Activated CD8-positive, alpha-beta T cell treated with anti-CD3 and anti-CD28 coated beads for 36 hours (primary cell): ENCODE data around the gene SEC22C. TPM values are rescaled to one million over a fixed set of nuclear protein-coding genes. Genes with fewer than 3 reads are reported as not detected.

Experiments
- ATAC-seq: fragments of 200-7000 bp; cut with Tn5 transposase; one replicate; pipeline ENCODE4 v1.10.0; 2021; ENCODE audit warnings: mild to moderate bottlenecking, moderate library complexity
- CTCF ChIA-PET: fragments of 350-600 bp; sonication (Branson Sonifier 250); formaldehyde crosslinking; loops from one replicate; lab custom pipeline; 2021; ENCODE audit warnings: antibody characterized with exemption; lab: Charles Lee
- POLR2A ChIA-PET: fragments of 350-600 bp; sonication (Branson Sonifier 250); formaldehyde crosslinking; loops from one replicate; lab custom pipeline; 2021; ENCODE audit warnings: antibody characterized with exemption; lab: Charles Lee
- DNase-seq: peaks from one replicate; pipeline ENCODE4 v3.0.0-alpha.2; 2020
- H3K27ac Mint-ChIP-seq: one replicate; pipeline ENCODE4 v1.8.0; 2021; ENCODE audit warnings: mild to moderate bottlenecking, mixed read lengths
- H3K27me3 Mint-ChIP-seq: one replicate; pipeline ENCODE4 v1.8.0; 2021; ENCODE audit warnings: mixed read lengths
- H3K36me3 Mint-ChIP-seq: one replicate; pipeline ENCODE4 v1.8.0; 2021; ENCODE audit warnings: low read depth, mixed read lengths
- H3K4me1 Mint-ChIP-seq: one replicate; pipeline ENCODE4 v1.8.0; 2021; ENCODE audit warnings: low read depth, mixed read lengths
- H3K4me3 Mint-ChIP-seq: one replicate; pipeline ENCODE4 v1.8.0; 2021; ENCODE audit warnings: mild to moderate bottlenecking, moderate library complexity, mixed read lengths
- H3K9me3 Mint-ChIP-seq: one replicate; pipeline ENCODE4 v1.8.0; 2021; ENCODE audit warnings: mixed read lengths
- CTCF ChIP-seq: fragments of 200-600 bp; IDR thresholded peaks from one replicate; pipeline ENCODE4 v1.8.0; 2022; ENCODE audit warnings: antibody characterized with exemption, mild to moderate bottlenecking
- intact Hi-C: fragments of 100-400 bp; cut with micrococcal nuclease; formaldehyde crosslinking; loops from one replicate; pipeline ENCODE4 v1.10.0; 2022
- total RNA-seq, 2 experiments: library from RNA; stranded (reverse); gene quantifications; one replicate each; pipeline ENCODE4 v1.2.3, GENCODE V29; 2021

The SEC22C gene
- total RNA-seq, 2 experiments from 2014 or later = 35.0 to 35.7 TPM

DNA sequence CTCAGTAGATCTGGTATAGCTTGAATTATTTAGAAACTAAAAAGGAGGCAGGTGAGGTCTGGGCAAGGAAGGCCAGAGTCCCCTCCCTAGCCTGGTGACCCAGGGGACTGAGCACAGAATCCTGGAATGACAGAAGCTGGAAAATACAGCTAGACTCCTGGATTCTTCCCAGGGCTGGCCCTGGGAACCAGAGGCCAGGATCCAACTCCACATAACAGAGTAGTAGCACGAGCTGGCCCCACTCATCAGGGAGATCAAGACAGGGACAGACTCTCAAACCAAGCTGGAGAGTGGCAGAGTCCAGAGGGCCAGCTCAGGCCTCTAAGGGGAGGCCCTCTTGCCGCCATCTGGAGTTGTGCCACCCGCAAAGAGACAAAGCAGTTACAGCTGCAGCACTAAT lies 68.6 kb downstream of the SEC22C start:
- peaks cover 12% of the 10 kb centered on the region for H3K4me1 Mint-ChIP-seq
- TF ChIP-seq CTCF = no peak
- intact Hi-C loops = no loop called here
- H3K9me3 Mint-ChIP-seq = no peaks in the 10 kb centered on the region
- no peaks in the 10 kb centered on the region for H3K27me3 Mint-ChIP-seq
- CTCF ChIA-PET = interaction anchor here (0.9 to 2.4 kb wide), 2 partner anchors 13 to 26 kb away, joined by 3 to 8 read pairs; no protein-coding TSS in a partner anchor
- ATAC-seq = no peak
- no peaks in the 10 kb centered on the region for H3K36me3 Mint-ChIP-seq
- H3K27ac Mint-ChIP-seq = no peak overlapping the region
- POLR2A ChIA-PET = interaction anchor here (3.1 kb wide), 1 partner anchor 12 kb away, joined by 11 read pairs; the partner anchor contains the start of gene VIPR1
- no peak overlapping the region for H3K4me3 Mint-ChIP-seq
- DNase-seq = no peak

DNA sequence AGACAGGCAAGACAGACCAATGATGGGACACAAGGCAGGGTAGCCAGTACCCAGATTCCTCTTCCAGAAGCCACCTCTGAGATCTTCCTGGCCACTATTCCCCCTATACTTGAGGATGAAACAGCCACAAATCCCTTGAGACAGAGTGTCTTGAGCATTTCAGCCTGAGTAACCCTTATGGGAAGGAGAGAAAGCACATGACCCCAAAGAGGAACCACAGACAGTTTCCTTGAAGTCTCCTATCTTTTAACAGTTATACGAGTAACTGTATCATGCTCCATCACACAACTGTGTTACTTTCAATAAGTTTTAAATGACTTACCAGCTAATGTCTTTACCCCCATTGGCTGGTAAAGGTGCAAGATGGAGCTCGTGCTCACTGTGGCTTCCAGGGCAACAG lies 70.0 kb downstream of the SEC22C start:
- Mint-ChIP-seq H3K36me3 (no peaks in the 10 kb centered on the region), H3K27ac (no peak overlapping the region), H3K4me1 (peaks cover 26% of the 10 kb centered on the region), H3K9me3 (no peaks in the 10 kb centered on the region), H3K27me3 (no peaks in the 10 kb centered on the region), H3K4me3 (no peak overlapping the region)
- ChIA-PET POLR2A (interaction anchor here (0.6 kb wide), 1 partner anchor 16 kb away, joined by 3 read pairs; no protein-coding TSS in a partner anchor), CTCF (interaction anchor here (0.6 to 1.0 kb wide), 2 partner anchors 9 to 10 kb away, joined by 3 to 4 read pairs; partner anchors contain the start of gene VIPR1)
- ATAC-seq = peak; percentile 26
- DNase-seq = no peak
- intact Hi-C loops = no loop called here
- TF ChIP-seq CTCF = no peak

- TF ChIP-seq CTCF = no peak
- Mint-ChIP-seq H3K9me3 (no peaks in the 10 kb centered on the region), H3K36me3 (no peaks in the 10 kb centered on the region), H3K27ac (no peak overlapping the region), H3K27me3 (no peaks in the 10 kb centered on the region), H3K4me3 (no peak overlapping the region), H3K4me1 (peaks cover 28% of the 10 kb centered on the region)
- ChIA-PET POLR2A (interaction anchor here (1.7 kb wide), 1 partner anchor 9 kb away, joined by 6 read pairs; the partner anchor contains the start of gene VIPR1), CTCF (interaction anchor here (1.1 to 2.3 kb wide), 4 partner anchors 9 to 264 kb away, joined by 3 to 11 read pairs (median 5); partner anchors contain the start of gene VIPR1)
- intact Hi-C loops = no loop called here
- ATAC-seq (no peak), DNase-seq (no peak)
Measured at GRCh38 chr3:42511201-42511600, 70.6 kb downstream of the SEC22C start.

- H3K9me3 Mint-ChIP-seq = no peaks in the 10 kb centered on the region
- no peak for ATAC-seq
- H3K4me1 Mint-ChIP-seq = peaks cover 28% of the 10 kb centered on the region
- no peaks in the 10 kb centered on the region for H3K27me3 Mint-ChIP-seq
- intact Hi-C loops = no loop called here
- POLR2A ChIA-PET = interaction anchor here (1.7 kb wide), 1 partner anchor 9 kb away, joined by 6 read pairs; the partner anchor contains the start of gene VIPR1
- TF ChIP-seq CTCF = no peak
- CTCF ChIA-PET = interaction anchor here (0.6 to 2.3 kb wide), 7 partner anchors 8 to 263 kb away, joined by 3 to 11 read pairs (median 3); partner anchors contain the start of gene VIPR1
- H3K36me3 Mint-ChIP-seq = no peaks in the 10 kb centered on the region
- no peak for DNase-seq
- no peak overlapping the region for H3K27ac Mint-ChIP-seq
- no peak overlapping the region for H3K4me3 Mint-ChIP-seq
Measured at GRCh38 chr3:42510325-42510724, 71.4 kb downstream of the SEC22C start.

DNA sequence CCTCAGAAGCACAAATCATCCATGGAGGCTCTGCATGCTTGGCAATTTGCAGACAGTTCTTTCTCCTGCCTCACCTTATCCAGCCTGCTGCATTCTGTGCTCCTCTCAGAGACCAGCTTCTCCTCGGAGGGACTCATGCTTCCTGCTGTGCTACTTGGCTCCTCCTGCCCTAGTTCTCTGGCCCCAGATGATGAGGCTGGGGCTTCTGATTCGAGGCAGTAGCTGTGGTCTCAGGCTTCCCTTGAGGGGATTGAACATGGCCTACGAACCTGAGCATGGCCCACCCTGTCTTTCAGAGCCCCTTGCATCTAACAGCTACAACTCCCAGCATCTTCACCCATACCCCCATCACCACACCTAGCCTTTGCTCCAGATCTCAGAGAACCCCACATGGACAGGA lies 72.7 kb downstream of the SEC22C start:
- CTCF ChIA-PET = interaction anchor here (1.0 to 2.3 kb wide), 4 partner anchors 28 to 247 kb away, joined by 3 to 11 read pairs (median 3); no protein-coding TSS in a partner anchor
- H3K27ac Mint-ChIP-seq = no peak overlapping the region

More for the DNA sequence above, 72.7 kb downstream of the SEC22C start:
- no peak for DNase-seq
- Mint-ChIP-seq H3K27me3 (no peaks in the 10 kb centered on the region), H3K4me3 (no peak overlapping the region), H3K9me3 (no peaks in the 10 kb centered on the region), H3K36me3 (no peaks in the 10 kb centered on the region), H3K4me1 (peaks cover 31% of the 10 kb centered on the region)
- TF ChIP-seq CTCF = no peak
- no peak for ATAC-seq
- POLR2A ChIA-PET = no interaction called here
- intact Hi-C loops = no loop called here
